GM19372 (cell line): ENCODE results near the gene DPY19L1.
"Not testable (repeated sequence)": the region's sequence is repeated elsewhere in the genome, so short reads cannot be mapped to it uniquely, and the experiment has no call there.

Source experiments
- ATAC-seq: cut with Tn5 transposase; IDR thresholded peaks from one replicate; pipeline ENCODE4 v1.9.1; 2021; ENCODE audit warnings: mild to moderate bottlenecking, low read depth, moderate library complexity; ENCODE audit not compliant: unreplicated experiment

Gene DPY19L1

GRCh38 chr7:34996423-34997090, 40.7 kb downstream of the DPY19L1 start:
- peak; percentile 34 for ATAC-seq

- no peak for ATAC-seq
These were observed 41.5 kb downstream of the DPY19L1 start for GRCh38 chr7:34995757-34996156.

- ATAC-seq = peak; percentile 71
These were observed 45.1 kb downstream of the DPY19L1 start for GRCh38 chr7:34991938-34992840.

DNA sequence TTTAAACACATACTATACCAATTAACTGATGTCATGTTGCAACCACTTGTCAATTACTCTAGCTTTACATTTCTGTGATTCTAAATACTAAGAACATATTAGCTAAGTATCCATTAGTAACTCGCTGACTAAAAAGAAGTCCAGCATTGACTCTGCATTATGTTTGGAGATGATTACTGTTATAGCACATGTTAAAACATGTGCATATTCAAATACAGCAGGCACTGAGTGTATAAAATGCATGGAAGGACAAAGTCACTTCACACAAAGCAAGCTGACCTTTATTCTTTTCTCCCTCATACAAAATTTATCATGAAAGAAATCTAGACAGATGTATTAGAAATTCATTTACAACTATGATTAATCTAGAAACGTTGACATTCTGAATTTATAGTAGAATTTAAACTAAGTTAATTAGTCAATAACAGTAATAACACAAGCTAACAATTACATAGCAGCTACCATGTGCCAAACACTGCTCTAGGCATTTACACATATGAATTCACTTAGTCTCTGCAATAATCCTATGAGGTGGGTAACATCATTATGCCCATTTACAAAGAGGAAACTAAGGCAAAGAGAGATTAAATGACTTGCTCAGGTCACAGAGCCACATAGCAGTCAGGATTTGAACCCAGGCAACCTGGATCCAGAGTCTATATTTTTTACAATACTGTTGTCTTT, 48.7 kb downstream of the DPY19L1 start:
- not testable (repeated sequence) for ATAC-seq

GRCh38 chr7:34985155-34985554, 52.1 kb downstream of the DPY19L1 start:
- ATAC-seq = not testable (repeated sequence)

GRCh38 chr7:34984140-34984539, 53.1 kb downstream of the DPY19L1 start:
- ATAC-seq = not testable (repeated sequence)

- ATAC-seq = no peak
These were observed 54.8 kb downstream of the DPY19L1 start for GRCh38 chr7:34982371-34983019.

GRCh38 chr7:34979124-34979523, 58.2 kb downstream of the DPY19L1 start:
- not testable (repeated sequence) for ATAC-seq

DNA sequence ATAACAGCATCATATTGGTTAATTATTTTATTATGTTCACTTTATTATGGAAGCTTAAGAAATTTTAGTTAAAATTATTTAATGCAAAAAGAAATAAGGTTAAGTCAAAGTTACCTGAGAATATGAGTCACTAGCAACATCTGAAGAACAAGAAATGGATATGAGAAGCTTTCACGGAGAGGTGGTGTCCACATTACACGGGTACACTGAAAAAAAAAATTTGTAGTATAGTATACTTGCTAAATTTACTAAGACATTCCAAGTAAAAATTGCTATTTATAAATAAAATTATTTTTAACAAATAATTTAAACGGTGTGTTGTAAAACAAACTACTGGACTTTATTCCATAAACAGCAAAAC, 63.9 kb downstream of the DPY19L1 start:
- no peak for ATAC-seq

GRCh38 chr7:34972739-34973399, 64.4 kb downstream of the DPY19L1 start:
- ATAC-seq = peak; percentile 82

DNA sequence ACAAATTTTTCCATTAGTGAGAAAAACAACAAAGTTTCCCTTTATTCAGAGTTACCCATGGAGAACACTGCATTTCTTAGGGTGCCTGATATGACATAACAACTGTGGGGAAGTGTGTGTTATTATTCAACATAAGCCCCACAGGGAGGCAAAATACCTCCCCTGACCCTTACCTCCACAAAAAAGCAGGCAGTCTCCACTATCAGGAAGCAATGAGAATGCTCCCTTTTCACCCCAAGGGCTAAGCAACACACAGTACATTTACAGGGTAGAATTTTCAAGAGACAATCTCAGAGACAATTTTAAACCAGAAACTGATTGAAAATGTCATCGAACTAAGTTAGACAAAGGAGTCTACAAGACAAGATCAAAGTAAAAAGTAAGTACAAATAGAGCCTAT, 69.5 kb downstream of the DPY19L1 start:
- ATAC-seq = not testable (repeated sequence)

DNA sequence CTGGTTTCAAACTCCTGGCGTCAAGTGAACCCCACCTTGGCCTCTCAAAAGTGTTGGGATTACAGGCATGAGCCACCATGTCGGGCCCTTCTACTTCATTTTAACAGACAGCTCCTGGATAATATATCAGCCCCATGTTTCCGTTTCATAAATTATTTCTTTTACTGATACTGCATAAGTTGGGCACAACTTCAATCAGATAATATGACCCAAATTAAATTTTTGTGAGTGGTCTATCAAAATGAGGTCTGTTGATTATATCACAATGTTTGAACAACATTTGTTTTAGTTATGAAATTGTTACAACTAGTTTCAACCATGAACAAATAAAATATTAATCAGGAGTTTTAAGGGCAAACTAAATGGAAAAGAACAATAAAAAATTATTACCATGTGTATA, 70.8 kb downstream of the DPY19L1 start:
- not testable (repeated sequence) for ATAC-seq

GRCh38 chr7:34958021-34958420, 79.3 kb downstream of the DPY19L1 start:
- no peak for ATAC-seq

GRCh38 chr7:34952822-34953221, 84.5 kb downstream of the DPY19L1 start:
- ATAC-seq = no peak

DNA sequence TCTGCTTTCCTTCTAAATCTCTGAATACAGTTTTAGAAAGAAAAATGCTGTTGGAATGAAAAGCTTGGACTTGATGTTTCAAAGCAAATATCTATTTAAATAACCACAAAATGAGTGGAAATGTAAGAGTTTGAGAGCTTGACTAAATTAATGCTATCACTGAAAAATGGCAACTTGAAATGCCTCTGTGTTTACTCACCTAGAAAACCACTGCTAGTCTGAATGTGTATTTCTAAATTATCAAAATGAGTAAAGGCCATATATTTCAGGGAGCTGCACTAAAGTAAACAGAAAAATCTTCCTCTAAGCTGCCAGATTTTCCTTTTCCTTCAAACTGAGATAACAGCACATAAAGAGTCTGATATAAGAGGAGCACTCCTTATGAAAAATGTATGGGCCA, 87.9 kb downstream of the DPY19L1 start:
- ATAC-seq = no peak

DNA sequence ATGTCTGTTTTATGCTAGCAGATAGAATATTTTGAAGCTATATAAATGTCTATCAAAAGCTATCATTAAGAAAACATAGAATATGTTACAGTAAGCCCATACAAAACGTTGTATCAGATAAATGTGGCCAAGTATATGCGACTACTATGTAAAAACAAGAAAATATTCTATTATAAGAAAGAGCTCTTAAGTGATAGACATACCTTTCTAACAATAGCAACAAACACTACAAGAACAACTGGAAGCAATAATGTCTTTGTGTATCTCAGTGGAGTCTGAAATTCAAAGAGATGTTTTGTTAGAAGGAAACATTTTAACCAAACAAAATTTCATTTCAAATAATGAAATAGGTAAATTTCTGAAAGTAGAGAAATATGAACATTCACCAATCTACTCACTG, 89.9 kb downstream of the DPY19L1 start:
- not testable (repeated sequence) for ATAC-seq

- ATAC-seq = no peak
These were observed 90.8 kb downstream of the DPY19L1 start for GRCh38 chr7:34946486-34946885.

GRCh38 chr7:34945894-34946477, 91.3 kb downstream of the DPY19L1 start:
- ATAC-seq = not testable (repeated sequence)

- no peak for ATAC-seq
These were observed 98.1 kb downstream of the DPY19L1 start for GRCh38 chr7:34939175-34939574.

- ATAC-seq = not testable (repeated sequence)
These were observed 101.5 kb downstream of the DPY19L1 start for GRCh38 chr7:34935735-34936165.
